Esophagus squamous epithelium (tissue), 4 donors: Measurements from ENCODE around the gene SYT3.
"Not testable (repeated sequence)": the region's sequence is repeated elsewhere in the genome, so short reads cannot be mapped to it uniquely, and the experiment has no call there.

Experiments
- CTCF ChIP-seq, 6 experiments: fragments of 450-650 bp in 4 of 6; fragments of 200-600 bp in 2 of 6; sonication (generic) in 2 of 6; IDR thresholded peaks; one replicate each; pipeline ENCODE4 v1.5.1; 2016 to 2019; ENCODE audit warnings: antibody characterized with exemption in 6 of 6, mild to moderate bottlenecking in 4 of 6, moderate library complexity in 4 of 6
- POLR2A ChIP-seq, 4 donors: fragments of 450-650 bp; IDR thresholded peaks; one replicate each; pipeline ENCODE4 v1.6.1; 2017; ENCODE audit warnings: antibody characterized with exemption in 4 of 4, mild to moderate bottlenecking in 4 of 4, moderate library complexity in 3 of 4

- not testable (repeated sequence) for TF ChIP-seq POLR2A, CTCF (IDR thresholded peaks at IDR 0.05)
These were observed 21.3 kb downstream of the SYT3 start for GRCh38 chr19:50618379-50618778.
